ENCODE measurements around the gene SLC44A1.

- no peak for TF ChIP-seq CTCF (IDR thresholded peaks at IDR 0.05)
- no peak for TF ChIP-seq POLR2AphosphoS5 (IDR thresholded peaks at IDR 0.05)
These were observed 50.7 kb downstream of the SLC44A1 start for GRCh38 chr9:105295201-105295550.

Measured in upper lobe of left lung (tissue), 4 donors.